Head of caudate nucleus (tissue), 42 donors: Measurements from ENCODE around the gene UBIAD1.

Experiments used
- DNase-seq, 42 donors: peaks; one replicate each; pipeline versions ENCODE4 v3.0.0 to v3.0.0-alpha.2; 2020 to 2021; ENCODE audit warnings: mixed read lengths in 7 of 42
- intact Hi-C: fragments of 100-400 bp; cut with DNase I; formaldehyde crosslinking; loops from one replicate; pipeline ENCODE4 v1.15.0; 2022

UBIAD1 gene

DNA sequence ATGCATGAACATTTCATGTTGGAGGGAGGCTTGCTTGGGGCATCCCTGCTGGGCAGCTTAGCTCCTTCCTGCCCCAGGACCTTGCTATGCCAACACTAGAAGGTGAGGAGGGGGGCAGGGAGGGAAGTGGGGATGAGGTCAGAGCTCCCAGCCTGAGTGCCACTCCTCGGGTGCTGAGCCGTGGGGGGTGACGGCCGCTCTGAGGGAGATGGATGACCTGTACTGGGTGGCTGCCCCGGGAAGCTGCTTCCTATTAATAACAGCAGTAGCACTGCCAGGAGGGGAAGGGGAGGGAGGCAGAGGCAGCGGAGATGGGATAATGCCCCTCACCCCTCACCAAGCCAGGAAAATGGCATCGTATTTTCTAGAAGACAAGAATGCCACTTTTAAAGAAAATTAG is 60.6 kb downstream of the UBIAD1 start:
- intact Hi-C loops = no loop called here
- DNase-seq = no peak

DNA sequence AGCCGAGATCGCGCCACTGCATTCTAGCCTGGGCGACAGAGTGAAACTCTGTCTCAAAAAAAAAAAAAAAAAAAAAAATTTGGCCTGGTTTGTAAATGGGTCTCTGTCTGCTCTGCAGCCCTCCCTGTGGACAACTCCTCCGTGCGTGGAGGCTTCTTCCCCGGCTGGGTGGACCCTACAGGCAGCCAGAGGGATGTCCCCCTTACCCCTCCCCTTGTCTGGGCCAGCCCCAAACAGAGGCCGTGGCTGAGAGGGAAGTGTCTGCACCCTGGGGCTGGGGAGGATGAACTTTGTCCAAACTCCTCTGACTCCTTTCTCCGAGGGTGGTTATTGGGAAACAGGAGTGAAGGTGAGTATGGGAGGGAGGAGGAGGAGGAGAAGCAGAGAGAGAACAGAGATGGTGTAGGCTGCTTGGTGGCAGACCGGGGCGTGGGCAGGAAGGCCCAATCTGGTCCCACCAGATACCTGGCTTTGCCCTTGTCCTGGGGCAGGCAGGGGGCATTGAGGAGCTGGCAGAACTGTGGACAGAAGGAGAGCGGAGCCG is 61.3 kb downstream of the UBIAD1 start:
- intact Hi-C loops = no loop called here
- no peak for DNase-seq

DNA sequence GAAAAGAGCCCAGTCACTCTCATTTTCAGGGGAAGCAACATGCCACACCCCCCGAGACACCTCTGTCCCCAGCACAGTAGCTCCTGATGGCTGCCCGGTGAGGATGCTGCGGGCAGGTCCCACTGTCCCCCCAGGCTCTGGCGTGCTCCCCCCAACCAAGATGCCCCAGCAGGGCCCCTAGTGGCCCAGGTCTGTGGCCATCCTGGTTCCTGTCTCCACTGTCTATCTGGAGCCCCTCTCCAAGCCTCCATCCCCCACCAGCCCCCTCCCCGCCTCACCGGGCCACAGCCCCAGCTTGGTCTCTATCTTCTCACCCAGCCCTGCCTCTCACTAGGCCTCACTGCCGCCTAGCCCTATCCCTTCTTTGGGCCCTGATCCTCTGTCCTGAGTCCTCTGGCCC is 61.8 kb downstream of the UBIAD1 start:
- intact Hi-C loops = no loop called here
- no peak for DNase-seq

DNA sequence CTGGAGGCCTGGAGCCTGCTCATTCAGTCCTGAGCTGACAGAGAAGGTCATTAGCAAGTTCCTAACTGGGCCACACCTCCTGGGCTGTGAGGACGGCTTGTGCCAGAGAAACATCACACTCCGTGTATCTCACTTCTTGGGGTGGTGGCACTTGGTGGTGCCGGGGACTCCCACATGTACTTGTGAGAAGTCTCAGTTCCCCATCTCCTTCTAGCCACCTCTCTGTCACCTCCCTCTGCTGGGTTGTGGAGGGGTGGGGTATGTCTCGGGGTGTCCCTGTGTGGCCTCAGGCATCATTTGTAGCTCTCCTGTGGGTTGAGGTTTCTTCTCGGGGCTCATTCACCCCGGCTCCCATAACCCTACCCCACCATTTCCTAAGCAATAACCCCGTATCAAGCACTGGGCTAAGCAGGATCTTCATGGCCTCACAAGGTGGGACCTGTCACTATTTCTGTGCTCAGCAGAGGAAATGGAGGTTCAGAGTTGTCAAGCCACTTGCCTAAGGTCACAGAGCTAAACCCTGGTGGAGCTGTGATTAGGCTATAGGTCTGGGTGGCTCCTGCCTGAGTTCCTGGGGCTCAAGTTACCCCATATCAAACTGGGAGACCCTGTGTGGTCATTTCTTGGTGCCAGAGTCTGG is 62.5 kb downstream of the UBIAD1 start:
- no peak for DNase-seq
- intact Hi-C loops = no loop called here

DNA sequence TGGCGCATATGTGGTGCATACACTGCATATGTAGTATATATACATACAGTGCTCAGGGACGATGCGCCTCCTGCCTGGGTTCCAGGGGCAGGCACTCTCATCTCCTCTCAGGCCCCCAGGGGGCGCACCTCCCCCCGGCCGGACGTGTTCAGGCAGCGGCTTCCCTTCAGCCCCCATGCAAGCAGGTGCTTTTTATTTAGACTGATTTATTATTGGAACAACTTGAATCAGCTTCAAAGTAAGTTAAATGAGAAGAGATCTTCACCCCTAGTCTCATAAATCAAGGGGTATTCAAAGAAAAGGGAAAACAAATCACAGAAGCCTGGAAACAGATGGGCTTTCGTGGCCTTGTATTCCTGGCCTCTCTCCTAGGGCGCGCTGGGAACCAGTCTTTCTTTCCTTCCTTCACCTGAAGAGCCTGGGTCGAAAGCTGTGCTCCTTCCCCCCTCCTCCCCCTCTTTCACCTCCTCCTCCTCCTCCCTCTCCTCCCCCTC is 64.6 kb downstream of the UBIAD1 start:
- DNase-seq = peak in 35 of 42 donors; percentile 30 to 79 (median 52)

More for the DNA sequence above, 64.6 kb downstream of the UBIAD1 start:
- intact Hi-C loops = no loop called here
